Immature natural killer cell (primary cell): ENCODE results near the gene ANXA11. TPM values are rescaled to one million over a fixed set of nuclear protein-coding genes. Genes with fewer than 3 reads are reported as not detected.
"Not testable (repeated sequence)": the region's sequence is repeated elsewhere in the genome, so short reads cannot be mapped to it uniquely, and the experiment has no call there.

Source experiments
- DNase-seq, 3 donors: peaks; one replicate each; pipeline ENCODE4 v3.0.0; 2022; ENCODE audit warnings: mixed read lengths in 1 of 3
- H3K27ac Mint-ChIP-seq, 6 donors: one replicate each; pipeline ENCODE4 v1.8.0; 2020; ENCODE audit warnings: mixed read lengths in 6 of 6, mild to moderate bottlenecking in 5 of 6, inconsistent platforms in 4 of 6, moderate library complexity in 3 of 6
- H3K27me3 Mint-ChIP-seq, 3 donors: one replicate each; pipeline ENCODE4 v1.8.0; 2020 to 2021; ENCODE audit warnings: low read depth in 3 of 3, mild to moderate bottlenecking in 3 of 3, mixed read lengths in 3 of 3, moderate library complexity in 3 of 3, inconsistent platforms in 1 of 3
- H3K36me3 Mint-ChIP-seq, 3 donors: one replicate each; pipeline ENCODE4 v1.8.0; 2020; ENCODE audit warnings: mixed read lengths in 3 of 3, inconsistent platforms in 2 of 3, mild to moderate bottlenecking in 2 of 3
- H3K4me1 Mint-ChIP-seq, 2 donors: one replicate each; pipeline ENCODE4 v1.8.0; 2020; ENCODE audit warnings: inconsistent platforms in 2 of 2, mild to moderate bottlenecking in 2 of 2, mixed read lengths in 2 of 2, moderate library complexity in 1 of 2
- H3K4me3 Mint-ChIP-seq, 5 donors: one replicate each; pipeline ENCODE4 v1.8.0; 2020; ENCODE audit warnings: mild to moderate bottlenecking in 5 of 5, mixed read lengths in 5 of 5, inconsistent platforms in 3 of 5, moderate library complexity in 3 of 5
- H3K9me3 Mint-ChIP-seq, 6 donors: one replicate each; pipeline ENCODE4 v1.8.0; 2020; ENCODE audit warnings: mild to moderate bottlenecking in 6 of 6, mixed read lengths in 6 of 6, inconsistent platforms in 4 of 6, moderate library complexity in 3 of 6
- polyA plus RNA-seq, 3 donors: library from polyadenylated mRNA; unstranded; fragments of 300-500 nt; fragmentation: Illumina TruSeq; gene quantifications; one replicate each; pipeline ENCODE4 v1.2.3, GENCODE V29; 2021

Gene ANXA11
- polyA plus RNA-seq, 3 donors from 2014 or later: 136 to 270 (median 181) TPM

- Mint-ChIP-seq H3K27ac (no peak overlapping the region), H3K4me1 (no peaks in the 10 kb centered on the region), H3K4me3 (no peak overlapping the region), H3K36me3 (peaks cover 0 to 3% (median 3%) of the 10 kb centered on the region in 3 donors), H3K9me3 (no peaks in the 10 kb centered on the region), H3K27me3 (peaks cover 5 to 32% (median 8%) of the 10 kb centered on the region in 3 donors)
- DNase-seq: no peak
Measured at GRCh38 chr10:80137920-80138319, 67.4 kb downstream of the ANXA11 start.

- Mint-ChIP-seq H3K27ac (no peak overlapping the region), H3K9me3 (no peaks in the 10 kb centered on the region), H3K36me3 (peaks cover 0 to 4% (median 3%) of the 10 kb centered on the region in 3 donors), H3K27me3 (peaks cover 5 to 33% (median 9%) of the 10 kb centered on the region in 3 donors), H3K4me3 (no peak overlapping the region), H3K4me1 (no peaks in the 10 kb centered on the region)
- DNase-seq: no peak
Measured at GRCh38 chr10:80137031-80137862, 68.1 kb downstream of the ANXA11 start.

GRCh38 chr10:80136134-80136571 lies 69.2 kb downstream of the ANXA11 start:
- DNase-seq: no peak
- Mint-ChIP-seq H3K27ac (no peak overlapping the region), H3K4me3 (no peak overlapping the region), H3K27me3 (peaks cover 5 to 35% (median 9%) of the 10 kb centered on the region in 3 donors), H3K4me1 (no peaks in the 10 kb centered on the region), H3K9me3 (no peaks in the 10 kb centered on the region), H3K36me3 (peaks cover 0 to 4% (median 3%) of the 10 kb centered on the region in 3 donors)

DNA sequence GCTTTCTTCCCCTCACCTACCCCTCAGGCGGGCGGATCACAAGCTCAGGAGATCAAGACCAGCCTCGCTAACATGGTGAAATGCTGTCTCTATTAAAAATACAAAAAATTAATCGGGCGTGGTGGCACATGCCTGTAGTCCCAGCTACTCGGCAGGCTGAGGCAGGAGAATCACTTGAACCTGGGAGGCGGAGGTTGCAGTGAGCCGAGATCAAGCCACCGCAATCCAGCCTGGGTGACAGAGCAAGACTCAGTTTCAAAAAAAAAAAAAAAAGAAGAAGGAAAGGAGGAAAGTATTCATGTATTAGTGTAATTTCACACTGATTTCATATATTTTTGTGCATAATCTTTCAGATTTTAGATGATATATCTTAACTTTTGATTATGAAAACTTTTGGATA lies 71.7 kb downstream of the ANXA11 start:
- H3K27ac Mint-ChIP-seq, DNase-seq, H3K36me3 Mint-ChIP-seq, H3K4me3 Mint-ChIP-seq, H3K4me1 Mint-ChIP-seq, H3K9me3 Mint-ChIP-seq: not testable (repeated sequence)
- H3K27me3 Mint-ChIP-seq: peaks cover 2 to 25% (median 7%) of the 10 kb centered on the region in 3 donors

- no peak overlapping the region for H3K27ac Mint-ChIP-seq
- peaks cover 0 to 4% (median 3%) of the 10 kb centered on the region in 3 donors for H3K36me3 Mint-ChIP-seq
- H3K9me3 Mint-ChIP-seq: no peaks in the 10 kb centered on the region
- no peak for DNase-seq
- H3K27me3 Mint-ChIP-seq: peaks cover 2 to 25% (median 7%) of the 10 kb centered on the region in 3 donors
- H3K4me1 Mint-ChIP-seq: no peaks in the 10 kb centered on the region
- H3K4me3 Mint-ChIP-seq: no peak overlapping the region
Measured at GRCh38 chr10:80133206-80133605, 72.1 kb downstream of the ANXA11 start.

GRCh38 chr10:80132299-80133139 lies 72.8 kb downstream of the ANXA11 start, which contains the start of gene PLAC9:
Gene PLAC9 (plus strand): TSS chr10:80132730. CDS start chr10:80132763, 33 bp downstream.
- no peaks in the 10 kb centered on the region for H3K9me3 Mint-ChIP-seq
- peaks cover 0 to 4% (median 0%) of the 10 kb centered on the region in 3 donors for H3K36me3 Mint-ChIP-seq
- no peak for DNase-seq
- peaks cover 2 to 23% (median 5%) of the 10 kb centered on the region in 3 donors for H3K27me3 Mint-ChIP-seq
- H3K27ac Mint-ChIP-seq: peak within 1 kb of the TSS in 1 of 6 donors; percentile 62
- H3K4me1 Mint-ChIP-seq: no peaks in the 10 kb centered on the region
- H3K4me3 Mint-ChIP-seq: no peak within 1 kb of the TSS

DNA sequence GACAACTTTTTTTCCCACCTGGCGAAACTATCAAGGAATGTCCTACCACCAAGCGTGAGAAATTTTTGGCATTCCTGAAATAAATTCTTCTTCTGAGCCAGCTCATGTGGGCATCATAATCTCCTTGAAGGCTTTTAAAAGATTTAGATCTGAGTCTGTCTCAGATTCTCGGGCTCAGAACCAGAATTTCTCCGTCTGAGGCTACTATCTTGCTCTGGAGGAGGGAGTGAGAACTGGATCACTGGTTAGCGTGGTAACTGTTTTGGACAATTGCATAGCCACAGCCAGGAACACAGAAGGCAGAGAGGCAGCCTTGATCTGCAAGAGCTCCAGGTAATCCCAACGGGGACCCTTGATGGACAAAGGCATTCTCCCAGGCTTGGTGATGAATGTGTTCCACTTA lies 73.8 kb downstream of the ANXA11 start:
- no peak overlapping the region for H3K27ac Mint-ChIP-seq
- peaks cover 2 to 23% (median 6%) of the 10 kb centered on the region in 3 donors for H3K27me3 Mint-ChIP-seq
- no peaks in the 10 kb centered on the region for H3K9me3 Mint-ChIP-seq

DNA sequence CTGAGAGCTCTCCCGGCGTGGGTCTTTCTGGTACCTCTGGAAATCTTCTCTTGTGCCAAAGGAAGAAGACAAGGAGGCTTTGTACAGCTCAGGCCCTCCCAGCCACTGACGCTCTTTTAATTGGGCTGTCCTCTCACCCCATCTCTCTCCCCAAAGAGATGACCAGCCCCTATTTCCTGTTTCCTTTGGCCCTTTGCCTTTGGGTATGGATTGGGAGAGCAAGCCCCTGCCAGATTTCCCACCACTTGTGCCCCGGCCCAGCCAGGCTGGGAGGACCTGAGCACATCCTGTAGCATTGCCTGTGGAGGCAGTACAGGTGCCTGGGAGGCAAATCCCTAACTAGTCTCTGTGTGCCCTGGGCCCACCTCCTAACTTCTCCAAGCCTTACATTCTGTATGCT lies 78.5 kb downstream of the ANXA11 start:
- no peak for DNase-seq
- Mint-ChIP-seq H3K27me3 (peaks cover 0 to 9% (median 4%) of the 10 kb centered on the region in 3 donors), H3K9me3 (no peaks in the 10 kb centered on the region), H3K27ac (no peak overlapping the region), H3K4me3 (no peak overlapping the region), H3K4me1 (no peaks in the 10 kb centered on the region), H3K36me3 (no peaks in the 10 kb centered on the region)

More for the DNA sequence above, 73.8 kb downstream of the ANXA11 start:
- Mint-ChIP-seq H3K36me3 (peaks cover 0 to 4% (median 0%) of the 10 kb centered on the region in 3 donors), H3K4me3 (no peak overlapping the region), H3K4me1 (no peaks in the 10 kb centered on the region)
- no peak for DNase-seq

- H3K36me3 Mint-ChIP-seq: no peaks in the 10 kb centered on the region
- H3K4me3 Mint-ChIP-seq: no peak overlapping the region
- no peak for DNase-seq
- no peak overlapping the region for H3K27ac Mint-ChIP-seq
- peaks cover 0 to 6% (median 2%) of the 10 kb centered on the region in 3 donors for H3K27me3 Mint-ChIP-seq
- H3K9me3 Mint-ChIP-seq: no peaks in the 10 kb centered on the region
- H3K4me1 Mint-ChIP-seq: no peaks in the 10 kb centered on the region
Measured at GRCh38 chr10:80122746-80123145, 82.6 kb downstream of the ANXA11 start.

- Mint-ChIP-seq H3K4me3 (no peak overlapping the region), H3K4me1 (no peaks in the 10 kb centered on the region), H3K27ac (no peak overlapping the region), H3K36me3 (no peaks in the 10 kb centered on the region), H3K27me3 (peaks cover 0 to 6% (median 2%) of the 10 kb centered on the region in 3 donors), H3K9me3 (no peaks in the 10 kb centered on the region)
- no peak for DNase-seq
Measured at GRCh38 chr10:80122110-80122710, 83.1 kb downstream of the ANXA11 start.

DNA sequence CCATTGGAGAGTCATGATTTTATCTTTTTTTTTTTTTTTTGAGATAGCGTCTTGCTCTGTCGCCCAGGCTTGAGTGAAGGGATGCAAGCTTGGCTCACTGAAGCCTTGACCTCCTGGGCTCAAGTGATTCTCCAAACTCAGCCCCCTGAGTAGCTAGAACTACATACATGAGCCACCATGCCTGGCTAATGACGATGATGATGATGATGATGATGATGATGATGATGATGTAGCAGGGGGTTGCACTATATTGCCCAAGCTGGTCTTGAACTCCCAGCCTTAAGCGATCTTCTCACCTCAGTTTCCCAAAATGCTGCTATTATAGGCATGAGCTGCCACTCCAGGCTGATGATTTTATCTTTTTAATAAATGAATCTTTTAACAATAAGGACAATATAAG lies 86.7 kb downstream of the ANXA11 start:
- H3K27ac Mint-ChIP-seq: no peak overlapping the region
- DNase-seq: no peak
- peaks cover 0 to 6% (median 1%) of the 10 kb centered on the region in 3 donors for H3K27me3 Mint-ChIP-seq
- H3K9me3 Mint-ChIP-seq: no peaks in the 10 kb centered on the region
- no peak overlapping the region for H3K4me3 Mint-ChIP-seq
- no peaks in the 10 kb centered on the region for H3K36me3 Mint-ChIP-seq
- no peaks in the 10 kb centered on the region for H3K4me1 Mint-ChIP-seq

GRCh38 chr10:80110986-80111385 lies 94.4 kb downstream of the ANXA11 start:
- H3K4me3 Mint-ChIP-seq: peak overlapping the region in 1 of 5 donors; percentile 30
- peaks cover 0 to 14% (median 12%) of the 10 kb centered on the region in 3 donors for H3K36me3 Mint-ChIP-seq
- H3K4me1 Mint-ChIP-seq: no peaks in the 10 kb centered on the region
- no peak for DNase-seq
- no peak overlapping the region for H3K27ac Mint-ChIP-seq
- peaks cover 0 to 6% (median 6%) of the 10 kb centered on the region in 3 donors for H3K27me3 Mint-ChIP-seq
- peaks cover 7 to 30% (median 27%) of the 10 kb centered on the region in 6 donors for H3K9me3 Mint-ChIP-seq

- peaks cover 0 to 6% (median 6%) of the 10 kb centered on the region in 3 donors for H3K27me3 Mint-ChIP-seq
- H3K4me3 Mint-ChIP-seq: no peak overlapping the region
- H3K9me3 Mint-ChIP-seq: peaks cover 7 to 30% (median 27%) of the 10 kb centered on the region in 6 donors
- H3K27ac Mint-ChIP-seq: no peak overlapping the region
- no peak for DNase-seq
- no peaks in the 10 kb centered on the region for H3K4me1 Mint-ChIP-seq
- H3K36me3 Mint-ChIP-seq: peaks cover 0 to 14% (median 12%) of the 10 kb centered on the region in 3 donors
Measured at GRCh38 chr10:80108576-80109239, 96.6 kb downstream of the ANXA11 start.
